HEK293T (cell line): ENCODE results near the gene DPM1.

ENCODE experiments used
- CTBP1 ChIP-seq: fragments of 450-650 bp; IDR thresholded peaks from 2 replicates; pipeline ENCODE4 v1.6.1; 2016; ENCODE audit warnings: borderline replicate concordance
- ELF4 ChIP-seq: fragments of 450-650 bp; IDR thresholded peaks from 2 replicates; pipeline ENCODE4 v1.6.1; 2017; ENCODE audit warnings: antibody characterized with exemption
- FOXK2 ChIP-seq: fragments of 450-650 bp; IDR thresholded peaks from 2 replicates; pipeline ENCODE4 v1.6.1; 2016; ENCODE audit warnings: mild to moderate bottlenecking
- FOXM1 ChIP-seq: fragments of 450-650 bp; IDR thresholded peaks from 2 replicates; pipeline ENCODE4 v1.6.1; 2017; ENCODE audit warnings: mild to moderate bottlenecking, borderline replicate concordance
- HDGF ChIP-seq: fragments of 450-650 bp; IDR thresholded peaks from 2 replicates; pipeline ENCODE4 v1.6.1; 2017; ENCODE audit warnings: antibody characterized with exemption, borderline replicate concordance
- LEF1 ChIP-seq: fragments of 450-650 bp; IDR thresholded peaks from 2 replicates; pipeline ENCODE4 v1.6.1; 2017; ENCODE audit warnings: mild to moderate bottlenecking, borderline replicate concordance
- SP1 ChIP-seq: fragments of 450-650 bp; IDR thresholded peaks from 2 replicates; pipeline ENCODE4 v1.6.1; 2017
- SUZ12 ChIP-seq: fragments of 450-650 bp; IDR thresholded peaks from 2 replicates; pipeline ENCODE4 v1.6.1; 2016; ENCODE audit warnings: mild to moderate bottlenecking
- ZNF384 ChIP-seq: fragments of 450-650 bp; IDR thresholded peaks from 2 replicates; pipeline ENCODE4 v1.6.1; 2016

DNA sequence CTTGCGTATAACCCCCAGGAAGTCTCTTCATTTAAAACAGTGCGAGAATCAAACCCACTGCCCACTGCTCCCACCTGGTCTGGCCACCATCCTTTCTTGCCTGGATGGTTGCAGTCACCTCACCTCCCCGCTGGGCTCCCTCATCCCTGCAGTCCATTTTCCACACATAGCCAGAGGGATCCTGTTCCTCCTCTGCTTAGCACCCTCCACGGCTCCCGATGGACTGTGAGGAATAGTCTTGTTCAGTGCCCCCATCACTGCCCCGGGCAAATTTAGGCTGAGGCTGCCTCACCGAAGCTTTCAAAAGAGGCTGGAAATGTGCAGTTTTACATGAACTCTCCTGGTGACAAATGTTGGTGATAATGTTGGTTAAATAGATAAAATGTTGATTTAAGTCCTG is 46.9 kb upstream of the DPM1 start:
- TF ChIP-seq FOXM1 (no peak), ZNF384 (no peak), ELF4 (no peak), HDGF (no peak), CTBP1 (no peak), LEF1 (no peak), SP1 (no peak), SUZ12 (no peak), FOXK2 (no peak)
